SH-SY5Y (cell line): ENCODE measurements around the gene TSKS.

Experiments used
- GATA2 ChIP-seq: IDR thresholded peaks from 2 replicates; pipeline ENCODE4 v1.6.1; 2011; ENCODE audit warnings: mild to moderate bottlenecking, low read depth, low read length
- GATA3 ChIP-seq: IDR thresholded peaks from 2 replicates; pipeline ENCODE4 v1.6.1; 2011; ENCODE audit warnings: low read depth, mild to moderate bottlenecking, low read length, moderate library complexity

DNA sequence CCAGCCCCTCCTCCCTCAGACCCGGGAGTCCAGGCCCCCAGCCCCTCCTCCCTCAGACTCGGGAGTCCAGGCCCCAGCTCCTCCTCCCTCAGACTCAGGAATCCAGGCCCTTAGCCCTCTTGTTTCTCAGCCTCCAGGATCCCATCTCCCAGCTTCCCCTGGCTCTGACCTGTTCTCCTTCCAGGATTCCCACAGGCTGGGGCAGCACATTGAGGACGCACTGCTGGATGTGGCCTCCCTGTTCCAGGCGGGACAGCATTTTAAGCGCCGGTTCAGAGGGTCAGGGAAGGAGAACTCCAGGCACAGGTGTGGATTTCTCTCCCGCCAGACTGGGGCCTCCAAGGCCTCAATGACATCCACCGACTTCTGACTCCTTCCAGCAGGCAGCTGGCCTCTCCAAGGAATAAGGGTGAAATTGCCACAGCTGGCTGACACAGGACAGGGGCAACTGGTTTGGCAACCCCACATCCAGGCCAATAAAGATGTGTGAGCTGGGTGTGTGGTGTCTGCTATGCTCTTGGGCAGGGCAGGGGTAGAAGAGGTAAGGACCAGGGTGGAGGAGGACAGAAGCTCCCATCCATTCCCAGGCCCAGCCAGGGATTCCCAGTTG is 49.8 kb downstream of the TSKS start:
- no peak for TF ChIP-seq GATA2
- no peak for TF ChIP-seq GATA3
